HG03280 (cell line): ENCODE results near the gene RSPO4.

Experiments used
- ATAC-seq: cut with Tn5 transposase; IDR thresholded peaks from one replicate; pipeline ENCODE4 v1.9.1; 2021; ENCODE audit warnings: mild to moderate bottlenecking, moderate library complexity; ENCODE audit not compliant: unreplicated experiment

The RSPO4 gene

DNA sequence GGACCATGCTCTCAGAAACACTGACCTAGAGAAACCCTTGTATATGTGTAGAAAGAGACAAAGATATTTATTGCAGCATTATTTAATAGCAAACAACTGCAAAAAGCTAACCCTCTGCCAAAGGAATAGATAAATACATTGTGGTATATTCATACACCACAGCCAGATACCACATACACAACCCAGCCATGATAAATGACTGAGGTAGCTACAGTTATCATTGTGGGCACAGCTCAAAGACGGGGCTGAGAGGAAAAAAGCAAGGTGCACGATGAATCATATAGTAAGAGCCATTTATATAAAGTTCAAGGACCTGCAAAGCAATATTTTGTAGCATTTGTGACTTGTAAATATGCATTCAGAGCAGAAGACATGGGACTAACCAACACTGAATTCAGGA is 30.8 kb downstream of the RSPO4 start:
- ATAC-seq, result no peak

DNA sequence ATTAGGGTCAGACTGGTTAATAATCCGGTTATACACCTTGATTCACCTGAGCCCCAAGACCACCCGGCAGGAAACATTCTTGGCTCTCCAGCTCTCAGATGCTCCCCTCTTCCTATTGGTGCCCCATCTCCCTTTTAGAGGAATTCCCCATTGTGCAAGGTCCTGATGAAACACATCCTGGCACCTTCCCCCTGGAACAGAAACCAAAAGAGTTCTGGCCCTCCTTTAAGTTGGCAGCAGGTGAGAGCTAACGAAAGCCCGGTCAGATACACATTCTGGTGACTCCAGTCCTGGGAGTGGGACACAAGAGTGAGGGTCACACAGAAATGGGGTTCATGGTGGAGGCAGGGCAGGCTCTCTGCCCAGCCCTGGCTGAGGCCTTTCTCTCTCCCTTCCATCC is 32.2 kb downstream of the RSPO4 start:
- no peak for ATAC-seq

DNA sequence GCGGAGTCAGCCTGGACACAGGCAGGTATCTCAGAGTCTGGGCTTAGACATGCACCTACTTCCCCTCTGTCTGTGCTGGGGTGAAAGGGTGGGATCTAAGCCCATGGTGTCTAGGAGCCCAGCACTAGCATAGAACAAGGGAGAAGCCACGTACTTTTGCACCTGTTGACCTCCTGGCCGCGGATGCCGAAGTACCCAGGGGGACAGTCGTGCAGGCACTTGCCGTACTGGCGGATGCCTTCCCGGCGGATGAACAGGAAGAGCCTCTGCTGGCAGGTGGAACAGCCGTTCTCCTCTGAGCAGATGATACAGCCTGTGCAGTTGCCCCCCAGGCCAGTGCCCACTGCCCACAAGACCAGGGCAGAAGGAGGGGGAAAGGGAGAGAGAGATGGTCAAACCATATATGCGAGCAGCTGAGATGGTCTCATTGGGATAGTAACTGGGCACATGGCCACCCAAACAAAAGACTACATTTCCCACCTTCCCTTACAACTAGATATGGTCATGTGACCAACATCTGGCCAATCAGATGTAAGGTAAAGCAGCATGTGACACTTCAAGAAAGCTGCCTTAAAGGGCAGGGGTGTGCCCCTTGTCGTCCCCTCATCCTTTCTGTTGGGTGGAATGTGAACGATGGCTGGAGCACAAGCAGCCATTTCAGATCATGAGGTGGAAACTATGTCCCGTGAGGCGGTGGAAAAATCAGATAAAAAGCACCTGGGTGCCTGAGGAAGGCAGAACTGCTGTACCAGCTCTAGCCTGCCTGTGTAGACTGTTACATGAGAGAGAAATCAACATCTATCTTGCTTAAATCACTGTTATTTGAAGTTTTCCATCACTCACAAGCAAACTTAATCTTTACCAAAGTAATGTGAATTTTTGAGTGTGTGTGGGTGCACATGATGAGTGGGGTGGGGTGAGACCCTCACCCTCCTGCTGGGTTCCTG is 34.0 kb downstream of the RSPO4 start:
- ATAC-seq, result no peak

DNA sequence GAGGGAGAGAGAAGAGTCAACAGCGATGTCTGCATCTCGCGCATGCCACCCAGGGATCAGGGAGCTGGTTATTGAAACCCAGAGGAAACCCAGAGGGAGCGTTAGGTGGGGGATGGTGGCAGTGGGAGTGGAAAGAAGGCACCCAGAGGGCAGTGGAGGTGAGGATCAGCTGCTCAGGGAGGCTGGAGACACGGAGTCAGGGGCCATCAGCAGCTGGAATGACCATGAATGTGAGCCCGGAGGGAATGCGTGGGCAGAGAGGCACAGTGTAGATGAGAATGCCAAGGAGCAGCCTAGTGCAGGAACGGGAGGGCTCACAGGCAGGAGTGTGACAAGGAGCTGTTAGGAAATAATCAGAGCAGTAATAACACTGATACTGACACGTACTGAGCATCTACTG is 36.2 kb downstream of the RSPO4 start:
- no peak for ATAC-seq

DNA sequence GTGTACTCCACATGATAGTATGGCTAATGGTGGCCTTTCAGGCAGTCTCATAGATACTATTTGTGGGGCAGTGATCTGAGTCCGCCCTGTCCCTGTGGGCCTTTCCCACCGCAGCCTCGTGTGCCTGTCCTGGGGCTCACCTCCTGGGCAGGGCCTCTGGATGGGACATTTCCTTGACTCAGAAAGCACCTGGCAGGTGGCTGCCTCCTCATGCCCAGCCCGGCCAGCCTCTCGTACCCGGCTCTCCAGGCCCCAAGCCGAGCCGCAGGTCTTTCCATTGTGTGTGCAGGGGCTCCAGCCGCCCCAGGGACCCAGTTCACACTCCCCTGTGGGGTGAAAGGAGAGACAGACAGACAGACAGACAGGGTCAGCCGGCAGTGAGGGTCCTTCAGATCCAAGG is 38.3 kb downstream of the RSPO4 start:
- no peak for ATAC-seq

DNA sequence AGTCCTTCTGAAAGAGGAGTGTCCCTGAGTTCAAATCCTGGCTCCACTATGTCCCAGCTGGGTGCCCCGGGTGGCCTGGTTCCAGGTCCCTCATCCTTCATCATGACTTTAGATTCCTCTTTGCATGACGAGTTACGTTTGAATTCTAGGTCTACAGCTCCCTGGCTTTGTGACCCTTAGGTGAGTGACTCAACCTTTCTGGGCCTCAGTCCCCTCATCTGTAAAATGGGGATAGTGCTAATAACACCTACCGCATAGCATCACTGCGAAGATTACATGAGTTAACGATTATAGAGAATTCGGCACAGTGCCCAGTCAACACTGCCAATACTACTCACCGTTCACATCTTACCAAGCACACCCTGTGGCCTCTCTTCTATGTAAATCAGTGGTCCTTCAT is 39.4 kb downstream of the RSPO4 start:
- no peak for ATAC-seq

DNA sequence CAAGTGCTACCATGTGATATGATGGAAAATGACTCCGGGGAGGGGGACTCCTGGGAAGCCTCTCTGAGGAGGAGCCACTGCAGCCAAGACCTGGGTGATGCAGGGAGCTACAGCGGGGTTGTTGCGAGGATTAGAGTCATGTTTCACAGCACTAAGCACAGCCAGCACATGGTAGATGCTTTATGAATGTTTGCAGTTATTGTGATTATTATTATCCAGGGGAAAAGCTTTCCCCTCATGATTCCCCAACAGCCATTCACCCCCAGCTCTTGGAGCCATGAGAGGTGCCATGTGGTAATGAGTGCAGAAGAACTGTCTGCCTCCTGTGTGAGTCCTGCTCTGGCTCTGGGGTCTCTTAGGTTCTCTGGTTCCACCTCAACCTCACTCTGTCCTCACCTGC is 39.9 kb downstream of the RSPO4 start:
- no peak for ATAC-seq

DNA sequence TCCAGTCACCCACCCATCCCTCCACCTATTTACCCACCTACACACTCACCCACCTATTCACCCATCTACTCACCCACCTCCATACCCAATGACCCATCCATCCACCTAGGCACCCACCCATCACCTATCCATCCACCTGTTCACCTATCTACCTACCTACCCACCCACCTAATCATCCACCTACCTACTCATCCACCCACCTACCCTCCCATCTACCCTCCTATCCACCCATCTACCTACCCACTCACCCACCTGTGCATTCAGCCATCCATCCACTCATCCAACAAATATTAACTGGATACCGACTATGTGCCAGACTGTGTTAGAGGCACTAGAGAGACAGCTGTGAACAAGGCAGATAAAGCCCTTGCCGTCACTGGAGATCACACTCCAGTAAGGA is 40.3 kb downstream of the RSPO4 start:
- no peak for ATAC-seq

DNA sequence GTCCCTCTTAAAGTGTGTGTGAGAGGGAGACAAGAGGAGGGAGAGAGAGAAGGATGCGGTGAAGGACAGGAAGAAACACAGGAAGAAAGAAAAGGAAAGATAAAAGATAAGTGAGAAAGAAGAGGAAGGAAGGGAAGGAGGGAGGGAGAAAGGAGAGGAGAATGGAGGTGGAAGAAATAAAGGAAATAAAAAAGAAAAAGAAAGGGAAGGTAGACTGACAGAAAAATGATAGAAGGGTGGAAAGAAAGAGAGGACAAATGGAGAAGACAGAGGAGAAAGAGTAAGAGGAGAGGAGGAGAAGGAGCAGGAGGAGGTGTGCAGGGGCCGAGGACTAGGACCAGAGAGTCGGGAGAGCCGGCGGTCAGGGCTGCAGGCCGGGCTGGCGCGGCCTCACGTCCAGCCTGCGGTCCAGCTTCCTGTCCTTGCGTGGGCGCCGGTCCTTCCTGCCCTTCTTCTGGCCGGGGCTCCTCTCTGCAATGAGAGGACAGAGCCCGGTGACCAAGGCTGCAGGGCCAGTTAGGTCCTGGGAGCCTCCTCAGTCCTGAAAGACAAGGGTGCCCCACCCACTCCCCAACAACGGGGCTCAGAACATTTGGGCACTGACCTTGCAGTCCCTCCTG is 42.0 kb downstream of the RSPO4 start:
- ATAC-seq, result no peak

DNA sequence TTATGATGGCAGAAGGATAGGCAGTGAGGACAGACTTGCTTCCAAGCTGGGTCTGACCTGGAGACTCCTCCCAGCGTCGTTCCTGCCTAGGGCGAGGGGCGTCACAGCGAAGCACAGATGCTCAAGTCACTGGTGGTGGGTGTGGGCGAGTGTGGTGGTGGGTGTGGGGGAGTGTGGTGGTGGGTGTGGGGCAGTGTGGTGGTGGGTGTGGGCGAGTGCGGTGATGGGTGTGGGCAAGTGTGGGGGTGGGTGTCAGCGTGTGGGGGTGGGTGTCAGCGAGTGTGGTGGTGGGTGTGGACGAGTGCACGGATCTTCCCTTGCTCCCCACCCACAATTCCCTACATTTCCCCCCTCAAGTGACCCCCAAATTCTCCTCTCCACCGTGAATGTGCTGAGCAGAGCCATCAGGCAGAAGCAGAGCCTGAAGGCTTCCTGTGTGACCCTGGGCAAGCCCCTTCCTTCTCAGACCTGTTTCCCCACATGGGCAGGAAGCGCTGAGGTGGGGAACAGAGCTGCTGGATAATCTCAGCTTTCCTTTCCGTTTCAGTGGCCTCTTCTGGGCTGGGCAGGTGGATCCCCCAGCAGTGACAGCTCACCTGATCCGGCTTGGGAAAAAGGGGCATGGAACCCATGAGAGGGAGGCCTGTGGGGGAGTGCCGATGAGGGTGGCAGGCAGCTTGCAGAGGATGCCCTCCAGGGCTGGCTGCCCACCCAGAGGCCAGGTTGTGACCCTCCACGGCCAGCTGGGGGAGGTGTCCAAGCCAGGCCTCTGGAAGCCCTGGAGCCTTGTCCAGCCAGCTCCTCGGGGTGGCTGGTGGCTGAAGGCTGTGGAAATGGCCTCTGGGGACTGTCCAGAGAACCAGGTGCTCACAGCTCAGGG is 42.9 kb downstream of the RSPO4 start:
- ATAC-seq, result no peak

DNA sequence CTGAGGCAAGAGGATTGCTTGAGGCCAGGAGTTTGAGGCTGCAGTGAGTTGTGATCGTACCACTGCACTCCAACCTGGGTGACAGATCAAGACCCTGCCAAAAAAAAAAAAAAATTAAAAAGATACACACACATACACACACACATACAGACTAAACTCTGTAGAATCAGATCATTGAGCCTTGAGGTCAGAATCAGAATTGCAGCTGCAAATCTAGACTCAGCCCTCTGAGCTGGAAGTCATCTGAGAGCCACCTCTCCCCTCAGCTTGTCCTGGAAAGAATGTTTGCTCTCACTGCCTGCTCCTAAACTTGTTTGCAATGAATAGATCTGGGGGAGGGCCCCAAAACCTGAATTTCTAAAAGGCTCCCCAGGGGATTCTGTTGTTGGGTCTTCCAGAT is 44.6 kb downstream of the RSPO4 start:
- no peak for ATAC-seq

DNA sequence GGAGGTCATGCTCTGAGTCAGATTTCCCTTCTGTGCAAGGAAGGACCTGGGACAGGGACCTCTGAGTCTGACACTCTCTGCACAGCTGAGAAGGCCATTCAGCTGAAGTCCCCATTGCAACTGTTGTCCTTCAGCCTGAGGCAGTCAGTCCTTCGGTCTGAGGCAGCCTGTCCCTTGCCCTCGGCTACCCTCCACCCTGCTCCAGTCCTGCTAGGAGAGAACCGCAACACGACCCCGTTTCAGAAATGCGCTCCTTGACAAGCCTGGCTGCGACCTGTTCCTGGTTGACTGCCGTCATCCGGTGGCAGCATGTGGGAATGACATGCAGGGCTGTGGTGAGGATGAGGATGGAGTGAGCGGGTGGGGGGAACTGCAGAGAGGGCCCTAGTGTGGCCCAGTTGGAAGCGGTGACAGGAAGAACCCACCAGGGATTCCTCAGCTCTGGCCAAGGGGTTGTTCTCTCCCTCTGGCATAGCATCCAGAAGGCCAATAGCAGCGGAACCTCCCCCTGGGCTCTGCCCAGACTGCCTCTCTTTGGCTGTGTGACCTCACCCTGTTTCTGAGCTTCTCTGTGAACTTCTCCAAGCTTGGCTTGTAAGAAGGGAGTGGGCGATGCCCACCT is 45.7 kb downstream of the RSPO4 start:
- ATAC-seq, result no peak

DNA sequence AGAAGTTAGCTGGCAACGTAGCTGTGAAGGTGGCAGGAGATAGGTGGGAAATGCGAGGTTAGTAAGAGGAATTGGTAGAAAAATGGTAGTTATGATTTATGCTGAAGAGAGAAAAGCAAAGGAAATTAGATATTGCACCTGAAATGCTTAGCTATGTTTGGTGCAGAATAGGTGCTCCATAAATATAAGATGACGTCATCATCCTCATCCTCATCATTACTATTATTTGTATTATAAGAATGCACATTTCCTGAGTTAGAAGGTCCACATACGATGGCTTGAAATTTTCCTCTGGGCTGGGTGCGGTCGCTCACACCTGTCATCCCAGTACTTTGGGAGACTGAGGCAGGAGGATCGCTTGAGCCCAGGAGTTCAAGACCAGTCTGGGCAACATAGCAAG is 46.5 kb downstream of the RSPO4 start:
- ATAC-seq, result no peak

DNA sequence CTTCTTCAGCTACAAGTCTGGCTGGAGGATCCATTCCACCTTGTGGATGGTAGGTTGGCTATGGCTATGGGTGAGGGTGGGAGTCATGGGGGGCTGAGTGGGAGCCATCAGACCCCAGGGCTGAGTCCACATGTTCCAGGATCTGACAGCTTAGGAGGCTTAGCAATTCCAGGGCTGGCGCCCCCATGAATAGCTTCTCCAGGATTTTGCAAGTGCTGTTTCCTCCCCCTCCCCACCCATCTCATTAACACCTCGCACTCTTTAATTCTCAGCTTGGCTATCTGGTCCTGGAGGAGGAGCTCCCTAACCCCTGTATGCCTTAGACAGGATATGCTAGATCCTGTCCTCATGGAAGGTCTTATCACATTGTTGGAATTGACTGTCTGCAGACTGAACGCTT is 47.0 kb downstream of the RSPO4 start:
- ATAC-seq, result no peak

DNA sequence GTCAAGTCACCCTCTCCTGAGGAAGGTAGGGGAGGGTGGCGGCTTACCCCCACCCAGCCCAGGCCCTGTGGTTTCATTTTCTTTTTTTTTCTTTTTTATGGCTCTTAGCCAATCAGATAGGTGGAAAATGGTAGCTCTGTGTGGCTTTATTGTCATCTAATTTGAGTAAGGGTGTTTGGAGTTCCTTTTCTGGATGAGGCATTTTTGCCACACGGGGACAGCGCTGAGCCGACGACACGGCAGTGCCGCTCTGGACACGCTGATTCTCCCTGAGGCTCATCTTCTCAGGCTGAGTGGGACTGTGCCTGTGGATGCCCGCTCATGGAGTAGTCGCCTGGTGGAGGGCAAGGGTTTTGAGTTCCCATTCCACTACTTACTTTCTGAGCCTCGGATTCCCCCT is 48.4 kb downstream of the RSPO4 start:
- no peak for ATAC-seq

DNA sequence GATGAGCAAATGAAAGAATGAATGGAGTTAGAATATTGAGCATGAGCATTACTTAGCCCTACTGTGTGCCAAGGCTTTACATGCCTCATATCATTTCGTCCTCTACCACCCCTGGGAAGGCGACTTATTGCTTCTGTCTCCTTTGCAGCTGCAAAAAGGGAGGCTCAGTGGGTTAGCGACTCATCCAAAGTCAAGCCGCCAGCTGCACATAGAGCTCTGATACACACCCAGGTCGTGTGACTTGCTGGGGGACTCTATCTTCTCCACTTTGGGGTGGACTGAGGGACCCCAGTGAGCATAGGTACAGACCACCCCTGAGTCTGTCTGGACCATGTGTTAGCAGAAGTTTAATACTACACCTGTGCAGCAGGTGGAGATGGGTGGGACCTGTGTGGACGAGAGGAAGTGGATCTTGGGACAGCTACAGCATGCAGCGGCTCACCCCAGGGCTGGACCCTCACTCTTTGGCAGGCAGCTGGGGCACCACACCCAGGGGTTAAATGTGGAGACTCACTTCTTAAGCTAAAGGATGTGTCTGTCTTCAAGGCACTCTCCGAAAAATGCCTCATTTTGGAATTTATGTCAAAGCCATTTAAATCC is 49.8 kb downstream of the RSPO4 start:
- ATAC-seq, result no peak

DNA sequence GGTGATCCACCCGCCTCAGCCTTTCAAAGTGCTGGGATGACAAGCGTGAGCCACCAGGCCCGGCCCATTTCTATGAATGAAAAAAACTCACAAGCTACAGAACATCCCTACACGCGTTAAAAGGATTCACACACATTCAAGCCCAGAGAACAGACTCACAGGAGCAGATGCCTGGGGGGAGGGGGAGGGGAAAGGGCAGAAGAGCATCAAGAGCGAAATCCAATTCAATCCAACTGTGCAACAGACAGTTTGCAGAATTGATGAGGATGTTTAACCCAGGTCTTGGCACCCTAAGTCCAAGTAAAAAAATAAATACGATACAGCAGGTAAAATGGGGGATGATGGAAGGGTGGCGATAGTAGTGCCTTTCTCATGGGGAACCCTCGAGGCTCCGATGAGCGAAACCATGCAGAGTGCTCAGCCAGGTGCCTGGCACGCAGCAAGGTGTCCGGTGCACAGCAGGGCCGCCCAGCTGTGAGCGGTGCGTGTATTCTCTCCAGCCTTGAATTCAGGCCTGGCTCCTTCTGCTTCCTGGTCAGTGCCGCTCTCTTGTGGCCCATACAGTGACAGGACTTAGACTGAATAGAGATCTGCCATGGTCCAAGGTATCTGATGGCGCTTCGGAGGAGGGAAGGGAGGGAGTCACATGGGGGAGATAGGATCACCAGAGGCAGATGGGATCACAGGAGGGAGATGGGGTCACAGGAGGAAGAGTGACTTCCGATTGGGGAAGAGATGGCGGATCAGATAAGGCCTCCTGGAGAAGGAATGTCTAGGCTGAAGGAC is 50.5 kb downstream of the RSPO4 start:
- no peak for ATAC-seq

DNA sequence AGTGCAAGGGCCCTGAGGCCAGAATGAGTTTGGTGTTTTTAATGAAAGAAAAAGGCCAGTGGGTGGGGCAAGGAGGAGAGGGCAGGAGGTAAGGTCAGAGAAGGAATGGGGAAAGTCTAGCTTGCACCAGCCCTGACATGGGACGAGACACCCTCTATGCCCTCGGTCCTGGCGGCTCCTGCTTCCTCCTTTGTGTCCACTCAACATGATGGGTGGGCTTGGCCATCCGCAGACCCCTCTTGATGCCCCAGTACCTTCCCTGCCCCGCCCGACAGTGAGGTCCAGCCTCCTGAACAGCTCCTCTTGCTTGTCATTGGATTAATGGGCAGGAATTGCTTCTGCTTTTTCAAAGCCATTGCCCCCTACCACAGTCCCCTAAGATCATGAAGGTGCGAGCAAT is 52.4 kb downstream of the RSPO4 start:
- no peak for ATAC-seq

DNA sequence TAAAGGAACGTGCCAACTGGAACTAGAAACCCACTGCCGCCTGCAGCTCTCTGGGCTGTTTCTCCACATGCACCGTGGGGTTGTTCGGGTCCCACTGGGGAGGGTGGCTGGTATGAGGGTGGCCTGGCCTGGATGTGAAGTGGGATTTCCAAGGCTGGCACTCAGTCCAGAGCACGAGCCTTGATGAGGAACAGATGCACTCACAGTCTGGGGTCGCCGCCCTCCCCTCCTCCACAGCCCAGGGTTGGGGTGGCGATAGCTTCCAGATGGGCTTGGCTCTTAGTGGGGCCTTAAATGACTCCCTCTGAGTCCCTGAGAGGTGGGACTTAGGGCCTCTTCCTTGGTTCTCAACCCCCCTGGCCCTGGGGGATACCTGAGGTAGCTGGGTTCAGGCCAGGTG is 55.3 kb downstream of the RSPO4 start:
- no peak for ATAC-seq

DNA sequence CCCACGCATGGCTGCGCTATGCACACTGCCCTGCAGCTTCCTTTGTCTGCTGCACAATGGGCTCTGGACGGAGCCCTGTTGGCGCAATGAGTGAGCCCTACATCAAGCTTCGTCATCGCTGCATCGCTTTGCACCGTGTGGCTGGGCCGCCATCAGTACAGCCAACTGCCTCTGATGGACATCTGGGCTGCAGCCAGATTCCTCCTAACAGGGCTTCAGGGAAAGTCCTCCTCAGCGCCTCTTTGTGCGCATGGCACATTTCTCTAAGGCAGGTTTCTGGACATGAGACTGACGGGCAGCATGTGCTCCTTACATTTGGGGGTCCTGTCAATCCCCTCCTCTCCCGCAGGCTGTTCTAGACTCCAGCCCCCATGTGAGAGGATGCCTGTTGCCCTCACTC is 56.3 kb downstream of the RSPO4 start:
- ATAC-seq, result no peak
